ENCODE measurements around the gene ING5.

The ING5 gene

DNA sequence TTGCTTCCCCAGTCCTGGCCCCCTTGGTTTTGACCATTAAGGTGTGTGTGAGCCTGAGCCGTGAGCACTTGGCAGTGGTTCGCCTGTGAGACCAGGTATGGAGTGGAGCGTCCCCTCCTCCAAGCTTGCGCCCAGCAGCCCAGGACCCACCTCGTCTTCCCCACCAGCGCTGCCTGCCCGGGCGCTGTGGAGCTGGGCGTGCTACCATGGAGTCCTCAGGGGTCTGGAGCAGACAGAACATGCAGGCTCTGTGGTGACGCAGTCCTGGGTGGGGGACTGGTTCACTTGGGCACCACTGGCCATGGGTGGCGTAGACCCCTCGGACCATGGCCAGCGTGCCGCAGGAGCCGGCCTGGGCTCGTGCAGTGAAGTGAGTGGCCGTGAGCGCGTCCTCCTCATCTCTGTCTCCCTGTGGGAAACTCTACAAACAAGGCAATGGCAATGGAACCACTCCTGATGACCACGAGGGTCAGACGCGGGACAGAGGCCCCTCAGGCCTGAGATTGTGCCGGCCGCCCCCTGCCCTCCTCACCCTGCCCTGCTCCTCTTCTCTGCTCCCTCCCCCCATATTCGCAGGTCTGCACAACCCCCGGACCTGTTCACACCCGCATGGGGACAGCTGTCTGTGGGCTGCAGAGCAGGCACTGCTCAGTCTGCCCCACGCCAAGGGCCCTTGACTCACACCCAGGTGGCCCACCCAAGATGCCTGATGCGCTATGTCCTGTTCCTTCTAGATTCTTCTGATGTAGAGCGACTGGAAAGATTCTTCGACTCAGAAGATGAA, 30.2 kb upstream of the ING5 start:
- TF ChIP-seq SPI1 (IDR thresholded peaks at IDR 0.05; ENCODE audit: borderline replicate concordance, low read depth) (no peak), CTCF (IDR thresholded peaks at IDR 0.05; ENCODE audit: insufficient read depth, low read length) (no peak), POLR2AphosphoS5 (IDR thresholded peaks at IDR 0.05; ENCODE audit: low read depth) (no peak), GABPA (IDR thresholded peaks at IDR 0.05; ENCODE audit: low read depth) (no peak)
- TF ChIP-seq, protein P1, sequence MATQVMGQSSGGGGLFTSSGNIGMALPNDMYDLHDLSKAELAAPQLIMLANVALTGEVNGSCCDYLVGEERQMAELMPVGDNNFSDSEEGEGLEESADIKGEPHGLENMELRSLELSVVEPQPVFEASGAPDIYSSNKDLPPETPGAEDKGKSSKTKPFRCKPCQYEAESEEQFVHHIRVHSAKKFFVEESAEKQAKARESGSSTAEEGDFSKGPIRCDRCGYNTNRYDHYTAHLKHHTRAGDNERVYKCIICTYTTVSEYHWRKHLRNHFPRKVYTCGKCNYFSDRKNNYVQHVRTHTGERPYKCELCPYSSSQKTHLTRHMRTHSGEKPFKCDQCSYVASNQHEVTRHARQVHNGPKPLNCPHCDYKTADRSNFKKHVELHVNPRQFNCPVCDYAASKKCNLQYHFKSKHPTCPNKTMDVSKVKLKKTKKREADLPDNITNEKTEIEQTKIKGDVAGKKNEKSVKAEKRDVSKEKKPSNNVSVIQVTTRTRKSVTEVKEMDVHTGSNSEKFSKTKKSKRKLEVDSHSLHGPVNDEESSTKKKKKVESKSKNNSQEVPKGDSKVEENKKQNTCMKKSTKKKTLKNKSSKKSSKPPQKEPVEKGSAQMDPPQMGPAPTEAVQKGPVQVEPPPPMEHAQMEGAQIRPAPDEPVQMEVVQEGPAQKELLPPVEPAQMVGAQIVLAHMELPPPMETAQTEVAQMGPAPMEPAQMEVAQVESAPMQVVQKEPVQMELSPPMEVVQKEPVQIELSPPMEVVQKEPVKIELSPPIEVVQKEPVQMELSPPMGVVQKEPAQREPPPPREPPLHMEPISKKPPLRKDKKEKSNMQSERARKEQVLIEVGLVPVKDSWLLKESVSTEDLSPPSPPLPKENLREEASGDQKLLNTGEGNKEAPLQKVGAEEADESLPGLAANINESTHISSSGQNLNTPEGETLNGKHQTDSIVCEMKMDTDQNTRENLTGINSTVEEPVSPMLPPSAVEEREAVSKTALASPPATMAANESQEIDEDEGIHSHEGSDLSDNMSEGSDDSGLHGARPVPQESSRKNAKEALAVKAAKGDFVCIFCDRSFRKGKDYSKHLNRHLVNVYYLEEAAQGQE (IDR thresholded peaks at IDR 0.05; ENCODE audit: insufficient replicate concordance, low read depth), result no peak
- no peak for DNase-seq (ENCODE audit: low read depth in 1 of 2, low spot score in 1 of 2)
- no peak overlapping the region for H3K27ac ChIP-seq (replicated peaks)
- no peaks in the 10 kb centered on the region for H3K27me3 ChIP-seq (ENCODE audit: insufficient read depth, poor library complexity, severe bottlenecking)
- H3K4me3 ChIP-seq (replicated peaks; ENCODE audit: insufficient read depth, low read length), result no peak overlapping the region

DNA sequence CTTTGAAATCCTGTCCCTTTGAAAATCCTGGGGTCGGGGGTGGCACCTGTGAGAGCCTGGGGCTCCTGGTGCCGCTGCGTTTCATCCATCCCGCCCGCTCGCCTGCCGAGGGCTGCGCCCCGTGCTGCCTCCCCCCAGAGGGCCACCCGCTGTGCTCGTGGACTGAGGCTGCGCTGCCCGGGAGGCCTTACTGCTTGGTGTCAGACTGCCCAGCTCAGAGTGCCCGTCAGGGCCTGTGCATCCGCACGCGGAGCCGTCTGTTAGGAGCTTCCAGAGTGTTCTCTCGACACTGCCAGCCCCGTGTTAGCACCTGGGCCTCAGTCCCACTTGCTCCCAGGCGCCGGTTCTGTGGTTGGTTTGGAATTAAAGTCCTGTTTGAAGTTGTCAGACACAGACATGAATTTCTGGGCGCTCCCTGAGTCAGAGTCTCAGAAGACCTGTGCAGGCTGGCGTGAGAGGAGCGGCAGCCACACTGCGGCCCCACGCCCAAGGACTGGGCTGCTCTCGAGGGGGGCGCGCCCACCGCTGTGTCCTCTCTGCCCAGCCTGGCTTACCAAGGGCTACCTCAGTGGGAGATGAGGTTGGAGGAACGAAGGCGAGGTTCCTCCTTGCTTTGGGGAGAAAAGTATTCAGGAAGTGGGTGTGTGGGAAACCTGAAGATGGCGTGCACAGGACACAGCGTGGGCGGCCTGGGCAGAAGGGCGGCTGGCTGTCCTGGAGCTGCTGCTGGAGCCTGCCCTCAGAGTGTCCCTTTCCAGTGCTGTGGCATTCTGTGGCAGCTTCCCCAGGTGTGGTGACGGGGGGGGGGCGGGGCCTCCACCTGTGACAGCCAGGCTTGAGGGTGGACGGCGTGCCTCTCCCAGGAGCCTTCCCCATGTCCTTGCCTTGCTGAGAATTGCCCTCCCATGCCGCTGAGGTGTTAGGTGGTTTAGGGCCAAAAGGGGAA, 29.3 kb upstream of the ING5 start:
- Histone ChIP-seq H3K27me3 (ENCODE audit: insufficient read depth, poor library complexity, severe bottlenecking) (no peaks in the 10 kb centered on the region), H3K4me3 (replicated peaks; ENCODE audit: insufficient read depth, low read length) (no peak overlapping the region), H3K27ac (replicated peaks) (no peak overlapping the region)
- TF ChIP-seq POLR2AphosphoS5 (IDR thresholded peaks at IDR 0.05; ENCODE audit: low read depth), result 0 out of 2 replicates have a peak, but pooled peaks have one; percentile 9
- no peak for TF ChIP-seq GABPA (IDR thresholded peaks at IDR 0.05; ENCODE audit: low read depth)
- DNase-seq (ENCODE audit: low read depth in 1 of 2, low spot score in 1 of 2), result no peak

DNA sequence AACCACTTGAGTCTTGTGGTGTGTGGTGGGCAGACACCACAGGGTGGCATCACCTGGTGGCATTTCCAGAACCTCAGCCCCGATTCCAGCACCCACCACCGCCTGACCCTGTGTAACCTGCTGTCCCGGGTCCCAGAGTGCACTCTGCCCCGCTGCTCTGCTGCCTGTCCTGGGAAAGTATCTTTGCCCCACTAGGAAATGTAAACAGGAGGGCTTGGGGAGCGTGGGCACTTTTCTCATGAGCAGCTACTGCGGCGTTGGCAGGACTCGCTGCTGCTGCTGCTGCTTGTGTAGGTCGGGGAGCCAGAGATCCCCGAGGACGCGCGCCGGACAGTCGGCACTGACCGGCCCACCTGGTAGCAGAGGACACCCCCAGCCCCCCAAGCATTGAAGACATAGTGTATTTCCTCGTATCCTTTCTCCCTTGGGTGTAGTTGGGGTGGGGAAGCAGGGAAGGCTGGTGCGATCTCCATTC, 28.6 kb upstream of the ING5 start:
- DNase-seq (ENCODE audit: low read depth in 1 of 2, low spot score in 1 of 2), result no peak
- no peak overlapping the region for H3K27ac ChIP-seq (replicated peaks)
- H3K27me3 ChIP-seq (ENCODE audit: insufficient read depth, poor library complexity, severe bottlenecking), result no peaks in the 10 kb centered on the region
- TF ChIP-seq SPI1 (IDR thresholded peaks at IDR 0.05; ENCODE audit: borderline replicate concordance, low read depth) (no peak), CTCF (IDR thresholded peaks at IDR 0.05; ENCODE audit: insufficient read depth, low read length) (no peak), POLR2AphosphoS5 (IDR thresholded peaks at IDR 0.05; ENCODE audit: low read depth) (no peak), GABPA (IDR thresholded peaks at IDR 0.05; ENCODE audit: low read depth) (no peak)
- TF ChIP-seq, protein P1 (IDR thresholded peaks at IDR 0.05; ENCODE audit: insufficient replicate concordance, low read depth), result no peak
- no peak overlapping the region for H3K4me3 ChIP-seq (replicated peaks; ENCODE audit: insufficient read depth, low read length)

Measured in HL-60 (cell line).